Panc1 (cell line): Measurements from ENCODE around the gene LGI4. TPM values are rescaled to one million over a fixed set of nuclear protein-coding genes. Genes with fewer than 3 reads are reported as not detected.

Experiments
- ATAC-seq: fragments of 200-7000 bp; cut with Tn5 transposase; 2 replicates; pipeline ENCODE4 v1.9.1; 2020; ENCODE audit warnings: mild to moderate bottlenecking, moderate library complexity
- BruUV-seq: library from RNA; stranded (reverse); fragments of 400-500 nt; replicated peaks from 2 replicates; lab custom pipeline; 2021; lab: Mats Ljungman, UMichigan
- CTCF ChIA-PET: fragments of 300-600 bp; sonication (Branson Sonifier 250); formaldehyde crosslinking; loops from one replicate; lab custom pipeline; 2022; ENCODE audit warnings: antibody characterized with exemption; lab: Charles Lee
- POLR2A ChIA-PET: fragments of 300-600 bp; sonication (Branson Sonifier 250); formaldehyde crosslinking; loops from one replicate; lab custom pipeline; 2022; ENCODE audit warnings: antibody characterized with exemption; lab: Charles Lee
- DNase-seq: peaks from one replicate; pipeline ENCODE4 v3.0.0-alpha.2; 2010; ENCODE audit warnings: low read depth, low spot score
- H3K27ac ChIP-seq: 2 replicates; pipeline ENCODE4 v1.5.1; 2011; ENCODE audit warnings: mild to moderate bottlenecking, low read length, inconsistent platforms
- H3K27me3 ChIP-seq: fragments of 200-500 bp; sonication (Bioruptor generic); 2 replicates; pipeline ENCODE4 v1.6.0; 2014; ENCODE audit warnings: low read length, inconsistent platforms; ENCODE audit not compliant: control insufficient read depth, insufficient read depth
- H3K36me3 ChIP-seq: fragments of 200-500 bp; sonication (Bioruptor generic); 2 replicates; pipeline ENCODE4 v1.5.1; 2014; ENCODE audit warnings: inconsistent platforms, mild to moderate bottlenecking, low read length, moderate library complexity; ENCODE audit not compliant: control insufficient read depth, insufficient read depth
- H3K4me1 ChIP-seq: 2 replicates; pipeline ENCODE4 v1.5.1; 2011; ENCODE audit warnings: inconsistent platforms, mild to moderate bottlenecking, low read length, moderate library complexity; ENCODE audit not compliant: control insufficient read depth, insufficient read depth
- H3K4me3 ChIP-seq, 2 experiments: 2 replicates each; pipeline ENCODE4 v1.5.1; 2011 to 2012; ENCODE audit warnings: low read depth in 2 of 2, low read length in 2 of 2, mild to moderate bottlenecking in 2 of 2, inconsistent platforms in 1 of 2, moderate library complexity in 1 of 2
- H3K9me3 ChIP-seq: fragments of 200-500 bp; sonication (Bioruptor generic); 2 replicates; pipeline ENCODE4 v1.5.1; 2014; ENCODE audit warnings: low read depth, mild to moderate bottlenecking, inconsistent platforms, low read length, moderate library complexity; ENCODE audit not compliant: control insufficient read depth, insufficient read depth
- CTCF ChIP-seq: fragments of 450-650 bp; IDR thresholded peaks from 2 replicates; pipeline ENCODE4 v1.5.1; 2017; ENCODE audit warnings: mild to moderate bottlenecking
- POLR2AphosphoS5 ChIP-seq: IDR thresholded peaks from 2 replicates; pipeline ENCODE4 v1.6.1; 2012; ENCODE audit warnings: mild to moderate bottlenecking, low read depth, low read length, moderate library complexity
- REST ChIP-seq, 2 experiments: IDR thresholded peaks; 2 replicates each; pipeline ENCODE4 v1.6.1; 2011 to 2012; ENCODE audit warnings: low read depth in 2 of 2, control low read depth in 1 of 2, low read length in 1 of 2, mild to moderate bottlenecking in 1 of 2, moderate library complexity in 1 of 2; ENCODE audit not compliant: insufficient read depth in 1 of 2
- SIN3A ChIP-seq: IDR thresholded peaks from 2 replicates; pipeline ENCODE4 v1.6.1; 2012; ENCODE audit warnings: low read depth, mild to moderate bottlenecking, low read length, moderate library complexity, borderline replicate concordance; ENCODE audit not compliant: insufficient read depth
- TCF7L2 ChIP-seq: IDR thresholded peaks from 2 replicates; pipeline ENCODE4 v1.6.1; 2011; ENCODE audit warnings: mild to moderate bottlenecking, low read depth, low read length, inconsistent platforms
- in situ Hi-C: cut with HindIII; loops from 2 replicates; pipeline ENCODE4 v1.10.0; 2016; ENCODE audit warnings: low sequenced_read_pairs, low pct_unique_long_range_greater_than_20kb
- intact Hi-C: fragments of 100-400 bp; cut with micrococcal nuclease; formaldehyde crosslinking; loops from one replicate; pipeline ENCODE4 v1.10.0; 2022; ENCODE audit not compliant: unreplicated experiment
- total RNA-seq: library from RNA; stranded (reverse); gene quantifications from one replicate; pipeline ENCODE4 v1.2.1, GENCODE V29; 2021; ENCODE audit not compliant: unreplicated experiment

Gene LGI4
- total RNA-seq, 1 experiment from 2014 or later = 0.18 TPM

GRCh38 chr19:35087393-35087792, 47.5 kb downstream of the LGI4 start:
- no peak for ATAC-seq
- Histone ChIP-seq H3K4me1 (peaks cover 8% of the 10 kb centered on the region), H3K27me3 (no peaks in the 10 kb centered on the region), H3K27ac (no peak overlapping the region), H3K4me3 (no peak overlapping the region), H3K9me3 (no peaks in the 10 kb centered on the region), H3K36me3 (no peaks in the 10 kb centered on the region)
- intact Hi-C loops (no loop called here), in situ Hi-C loops (no loop called here)
- TF ChIP-seq CTCF (no peak), TCF7L2 (no peak), POLR2AphosphoS5 (no peak), REST (IDR thresholded peaks at IDR 0.05; ENCODE audit: insufficient read depth in 1 of 2, low read depth in 2 of 2, low read length in 1 of 2) (no peak), SIN3A (no peak)
- DNase-seq = no peak
- CTCF ChIA-PET = no interaction called here
- BruUV-seq = no TSS peak
- POLR2A ChIA-PET = interaction anchor here (0.6 kb wide), 1 partner anchor 37 kb away, joined by 5 read pairs; no protein-coding TSS in a partner anchor

- Histone ChIP-seq H3K4me1 (peaks cover 8% of the 10 kb centered on the region), H3K27me3 (no peaks in the 10 kb centered on the region), H3K4me3 (no peak overlapping the region), H3K9me3 (no peaks in the 10 kb centered on the region), H3K36me3 (no peaks in the 10 kb centered on the region), H3K27ac (no peak overlapping the region)
- BruUV-seq = no TSS peak
- ChIA-PET CTCF (no interaction called here), POLR2A (interaction anchor here (0.5 to 0.6 kb wide), 3 partner anchors 10 to 172 kb away, joined by 3 to 6 read pairs (median 5); no protein-coding TSS in a partner anchor)
- in situ Hi-C loops = no loop called here
- intact Hi-C loops = no loop called here
- TF ChIP-seq POLR2AphosphoS5 (no peak), TCF7L2 (no peak), CTCF (no peak), SIN3A (no peak)
- ATAC-seq (no peak), DNase-seq (no peak)
Observed at GRCh38 chr19:35086455-35086854, 48.4 kb downstream of the LGI4 start.
